OCI-LY3 (cell line): ENCODE data around the gene RAPGEF1.

Source experiments
- CTCF ChIP-seq: fragments of 200-600, 300-600 bp; sonication (generic); IDR thresholded peaks from 2 replicates; pipeline ENCODE4 v1.5.1; 2014; ENCODE audit warnings: antibody characterized with exemption, low read length, low read depth
- EZH2phosphoT487 ChIP-seq: fragments of 200-600 bp; shearing (Covaris generic); IDR thresholded peaks from 2 replicates; pipeline ENCODE4 v1.6.1; 2018; ENCODE audit warnings: antibody characterized with exemption, mixed run types, low read depth

DNA sequence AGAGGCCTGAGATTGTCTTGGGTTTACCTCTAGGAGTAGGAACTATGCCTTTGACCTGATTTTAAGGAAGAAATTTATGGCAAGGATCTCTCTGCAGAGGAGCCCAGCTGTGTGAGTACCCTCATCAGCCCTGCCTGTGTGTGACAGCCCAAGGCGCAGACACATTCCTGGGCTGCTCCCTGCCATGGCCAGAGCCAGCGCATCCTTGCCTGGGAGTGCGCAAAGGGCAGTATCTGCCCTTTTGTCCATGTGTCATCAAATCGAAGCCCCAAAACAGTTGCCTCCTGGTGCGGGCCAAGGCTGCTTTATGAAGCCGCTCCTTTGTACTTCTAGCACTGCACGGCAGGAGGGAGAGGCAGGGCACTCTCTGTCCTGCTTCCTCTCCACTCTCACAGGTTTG, 142.6 kb downstream of the RAPGEF1 start:
- no peak for TF ChIP-seq CTCF
- TF ChIP-seq EZH2phosphoT487, result no peak
